Heart right ventricle (tissue), 16 donors: Measurements from ENCODE around the gene JUND. TPM values are rescaled to one million over a fixed set of nuclear protein-coding genes. Genes with fewer than 3 reads are reported as not detected.

Experiments used
- ATAC-seq, 8 donors: fragments of 200-7000 bp; cut with Tn5 transposase; one replicate each; pipeline ENCODE4 v1.9.1; 2020; ENCODE audit warnings: mild to moderate bottlenecking in 8 of 8, moderate library complexity in 8 of 8, moderate number of reproducible peaks in 1 of 8
- DNase-seq, 2 donors: peaks; one replicate each; pipeline ENCODE4 v3.0.0-alpha.2; 2020
- H3K27ac ChIP-seq, 10 donors: fragments of 200-600 bp; sonication (generic) in 2 of 10; one replicate each; pipeline versions ENCODE4 v1.5.0 to v1.8.0; 2020 to 2022; ENCODE audit warnings: mild to moderate bottlenecking in 3 of 10
- H3K27me3 ChIP-seq, 7 donors: fragments of 200-600 bp; one replicate each; pipeline ENCODE4 v1.8.0; 2021 to 2022; ENCODE audit warnings: mild to moderate bottlenecking in 2 of 7
- H3K36me3 ChIP-seq, 9 donors: fragments of 200-600 bp; sonication (generic) in 1 of 9; one replicate each; pipeline versions ENCODE4 v1.5.0 to v1.8.0; 2020 to 2022; ENCODE audit warnings: mild to moderate bottlenecking in 2 of 9
- H3K4me1 ChIP-seq, 9 donors: fragments of 200-600 bp; sonication (generic) in 1 of 9; one replicate each; pipeline versions ENCODE4 v1.5.0 to v1.8.0; 2020 to 2022; ENCODE audit warnings: mild to moderate bottlenecking in 4 of 9
- H3K4me3 ChIP-seq, 10 donors: fragments of 200-600 bp; sonication (generic) in 2 of 10; one replicate each; pipeline versions ENCODE4 v1.5.0 to v1.8.0; 2020 to 2022; ENCODE audit warnings: mild to moderate bottlenecking in 7 of 10, moderate library complexity in 2 of 10
- H3K9me3 ChIP-seq, 11 donors: fragments of 200-600 bp in 10 of 11; sonication (generic) in 2 of 11; one replicate each; pipeline versions ENCODE4 v1.5.0 to v1.8.0; 2013 to 2022; ENCODE audit warnings: mild to moderate bottlenecking in 2 of 11, control low read depth in 1 of 11, moderate library complexity in 1 of 11
- WGBS, 2 donors: extraction: QIAGEN DNeasy Blood & Tissue Kit; methylation state at CpG; one replicate each; pipeline ENCODE4 v1.1.7; 2013; ENCODE audit warnings: inconsistent platforms in 1 of 2; 5-methylcytosine and 5-hydroxymethylcytosine counted together
- intact Hi-C, 10 donors: fragments of 100-400 bp; cut with DNase I; formaldehyde crosslinking; loops; one replicate each; pipeline versions ENCODE4 v1.11.1 to v1.14.2; 2022
- polyA plus RNA-seq, 2 donors: library from polyadenylated mRNA; stranded (reverse); fragments of 200-250 nt; gene quantifications; one replicate each; pipeline ENCODE4 v1.2.3, GENCODE V29; 2013
- total RNA-seq, 10 donors: library from RNA; stranded (reverse); fragmentation: NEBNext Ultra II Directional in 3 of 10; extraction: Animal tissue kit (Norgen Biotek cat#: 25700) in 3 of 10; gene quantifications; one replicate each; pipeline versions ENCODE4 v1.2.1 to v1.2.4, GENCODE V29; 2021 to 2023
- TF ChIP-seq, protein P1 (sequence below), 9 donors: fragments of 200-600 bp; sonication (generic) in 2 of 9; IDR thresholded peaks; one replicate each; pipeline versions ENCODE4 v1.5.0 to v1.8.0; 2021 to 2022; ENCODE audit warnings: antibody characterized with exemption in 9 of 9, mild to moderate bottlenecking in 5 of 9, moderate library complexity in 1 of 9
- donor health status: Arrhythmogenic right ventricular cardiomyopathy.
- donor health status: ischemic (EF 13 %, LVEDD 7.1; RV severe dilation, severe dysfunction).
- donor health status: healthy with polysubstance abuse.
- donor health status: DM: no; HTN: yes; CAD: no.
- donor health status: DM: no; HTN: no; CAD: no.
- donor health status: ischemic (EF 25% LVEDD 6.9; RV normal size, moderate dysfunction).
- donor health status: ischemic (EF 25% LVEDD 5.7; RV mildly dilated, moderate dysfunction).
- donor health status: healthy.
- donor health status: DM: yes; HTN: yes; CAD: no.
- donor health status: Ischemic cardiomyopathy.
- donor health status: ischemic (EF 35%, LVEDD 5.7; RV mildly dilated, moderate dysfunction).
- donor health status: nonischemic (EF 11% LVEDD 7.7; RV severe dilation, severe dysfunction).
- donor health status: DM: yes; HTN: yes; CAD: no.
- donor health status: PGD.
- donor health status: ischemic (EF 29% LVEDD 5.4; RV normal size, mild dysfunction).
- donor health status: nonischemic (EF 23%, LVEDD 6.1; RV moderate dilation, normal function).

The JUND gene
- total and polyA plus RNA-seq, 12 donors, result 93.7 to 278 (median 133) TPM

DNA sequence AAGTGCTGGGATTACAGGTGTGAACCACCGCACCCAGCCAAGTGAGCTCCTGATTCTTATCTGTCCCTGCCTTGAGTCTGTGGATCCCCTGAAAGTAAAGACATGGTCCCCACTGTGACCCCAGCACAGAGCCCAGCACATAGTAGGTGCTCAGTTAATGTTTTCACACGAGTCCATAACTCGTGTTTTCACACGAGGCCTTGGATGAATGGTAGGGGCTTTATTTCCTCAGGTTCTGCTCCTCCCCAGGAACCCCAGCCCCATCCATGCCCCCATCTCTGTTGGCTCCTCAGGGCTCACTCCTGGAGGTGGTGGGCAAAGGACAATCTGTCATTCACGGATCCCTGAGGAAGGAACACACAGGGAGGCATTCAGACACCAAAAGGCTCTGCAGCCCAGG, 31.6 kb downstream of the JUND start:
- H3K27ac ChIP-seq, result no peak overlapping the region
- TF ChIP-seq, protein P1, sequence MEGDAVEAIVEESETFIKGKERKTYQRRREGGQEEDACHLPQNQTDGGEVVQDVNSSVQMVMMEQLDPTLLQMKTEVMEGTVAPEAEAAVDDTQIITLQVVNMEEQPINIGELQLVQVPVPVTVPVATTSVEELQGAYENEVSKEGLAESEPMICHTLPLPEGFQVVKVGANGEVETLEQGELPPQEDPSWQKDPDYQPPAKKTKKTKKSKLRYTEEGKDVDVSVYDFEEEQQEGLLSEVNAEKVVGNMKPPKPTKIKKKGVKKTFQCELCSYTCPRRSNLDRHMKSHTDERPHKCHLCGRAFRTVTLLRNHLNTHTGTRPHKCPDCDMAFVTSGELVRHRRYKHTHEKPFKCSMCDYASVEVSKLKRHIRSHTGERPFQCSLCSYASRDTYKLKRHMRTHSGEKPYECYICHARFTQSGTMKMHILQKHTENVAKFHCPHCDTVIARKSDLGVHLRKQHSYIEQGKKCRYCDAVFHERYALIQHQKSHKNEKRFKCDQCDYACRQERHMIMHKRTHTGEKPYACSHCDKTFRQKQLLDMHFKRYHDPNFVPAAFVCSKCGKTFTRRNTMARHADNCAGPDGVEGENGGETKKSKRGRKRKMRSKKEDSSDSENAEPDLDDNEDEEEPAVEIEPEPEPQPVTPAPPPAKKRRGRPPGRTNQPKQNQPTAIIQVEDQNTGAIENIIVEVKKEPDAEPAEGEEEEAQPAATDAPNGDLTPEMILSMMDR (IDR thresholded peaks at IDR 0.05), result no peak
- H3K9me3 ChIP-seq, result peaks cover 0 to 10% (median 0%) of the 10 kb centered on the region in 11 donors
- DNase-seq (no peak), ATAC-seq (no peak)
- H3K27me3 ChIP-seq, result peaks cover 0 to 9% (median 5%) of the 10 kb centered on the region in 7 donors
- intact Hi-C loops, result loop anchor here (2.0 to 10.0 kb wide), 9 partner anchors 38 to 243 kb away; partner anchors contain the start of genes MPV17L2 (in 2 of the 10), ARRDC2 (in 1 of the 10) and RAB3A (in 1 of the 10)
- H3K4me1 ChIP-seq, result peaks cover 0 to 10% (median 0%) of the 10 kb centered on the region in 9 donors
- no peaks in the 10 kb centered on the region for H3K36me3 ChIP-seq
- 89 to 94% methylated on average over 5 of the region's 5 CpGs for WGBS, 2 donors
- H3K4me3 ChIP-seq, result no peak overlapping the region

DNA sequence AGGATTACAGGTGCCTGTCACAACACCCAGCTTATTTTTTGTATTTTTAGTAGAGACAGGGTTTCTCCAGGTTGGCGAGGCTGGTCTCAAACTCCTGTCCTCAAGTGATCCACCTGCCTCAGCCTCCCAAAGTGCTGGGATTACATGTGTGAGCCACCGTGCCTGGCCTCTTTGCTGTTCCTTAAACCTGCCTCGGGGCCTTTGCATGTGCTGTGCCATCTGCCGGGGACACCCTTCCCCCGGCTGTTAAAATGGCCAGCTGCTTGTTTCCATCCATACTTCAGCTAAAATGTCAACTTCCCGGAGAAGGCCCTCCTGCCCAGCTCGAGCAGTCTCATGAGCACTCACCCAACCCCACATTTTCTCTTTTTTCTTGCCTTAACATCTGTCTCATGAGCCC, 36.1 kb downstream of the JUND start:
- Histone ChIP-seq H3K9me3 (peaks cover 0 to 5% (median 0%) of the 10 kb centered on the region in 11 donors), H3K4me1 (peaks cover 0 to 3% (median 0%) of the 10 kb centered on the region in 9 donors), H3K27ac (no peak overlapping the region), H3K36me3 (no peaks in the 10 kb centered on the region), H3K4me3 (no peak overlapping the region), H3K27me3 (peaks cover 0 to 4% (median 0%) of the 10 kb centered on the region in 7 donors)
- intact Hi-C loops, result loop anchor here in 2 of 10 donors (5.0 kb wide), 1 partner anchor 33 kb away; no protein-coding TSS in a partner anchor
- WGBS, 2 donors, result 72 to 74% methylated on average over 7 of the region's 7 CpGs
- ATAC-seq (no peak), DNase-seq (no peak)
- TF ChIP-seq, protein P1 (IDR thresholded peaks at IDR 0.05), result no peak

DNA sequence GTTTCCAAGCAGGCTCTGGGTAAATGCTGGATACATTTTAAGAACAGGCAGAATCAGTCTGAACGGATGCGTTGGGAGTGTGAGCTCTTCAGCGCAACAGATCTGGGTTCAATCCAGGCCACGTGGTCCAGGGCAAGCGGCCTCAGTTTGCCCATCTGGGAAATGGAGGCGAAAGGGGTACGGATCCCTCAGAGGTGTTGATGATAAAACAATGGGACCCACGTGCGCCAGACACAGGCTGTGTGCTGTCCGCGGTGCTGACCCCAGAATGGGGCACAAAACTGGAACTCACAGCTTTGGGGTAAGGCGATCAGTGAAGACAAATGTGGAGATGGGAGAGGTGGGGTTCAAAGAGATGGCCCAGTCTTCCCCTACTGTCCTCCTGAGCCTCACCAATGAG, 42.1 kb downstream of the JUND start:
- intact Hi-C loops, result no loop called here
- peaks cover 0 to 33% (median 21%) of the 10 kb centered on the region in 7 donors for H3K27me3 ChIP-seq

DNA sequence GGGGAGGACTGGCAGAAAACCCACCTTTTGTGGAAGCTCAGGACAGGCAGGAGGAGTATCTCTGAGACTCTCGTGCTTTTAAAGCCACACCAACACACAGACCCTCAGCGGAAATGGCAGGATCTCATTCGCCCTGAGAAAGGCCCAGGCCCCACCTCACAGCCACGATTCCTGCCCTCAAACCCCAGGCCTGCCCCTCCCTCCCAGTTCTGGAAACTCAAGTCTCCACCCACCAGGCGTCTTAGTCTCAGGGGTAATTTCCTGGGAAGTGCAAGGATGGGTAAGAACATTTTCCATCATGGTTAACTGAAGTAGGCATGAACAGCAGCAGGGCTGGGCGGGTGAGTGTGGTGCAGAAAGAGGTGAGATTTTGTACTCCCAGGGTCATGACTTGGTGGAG, 47.2 kb downstream of the JUND start:
- H3K9me3 ChIP-seq, result peaks cover 0 to 13% (median 6%) of the 10 kb centered on the region in 11 donors
- peaks cover 0 to 17% (median 4%) of the 10 kb centered on the region in 9 donors for H3K4me1 ChIP-seq
- no peak for DNase-seq
- no peaks in the 10 kb centered on the region for H3K36me3 ChIP-seq
- no peak for ATAC-seq
- no peak overlapping the region for H3K4me3 ChIP-seq
- intact Hi-C loops, result no loop called here
- peaks cover 4 to 65% (median 60%) of the 10 kb centered on the region in 7 donors for H3K27me3 ChIP-seq
- 31 to 35% methylated on average over 6 of the region's 6 CpGs for WGBS, 2 donors
- TF ChIP-seq, protein P1 (IDR thresholded peaks at IDR 0.05), result no peak
- no peak overlapping the region for H3K27ac ChIP-seq

More for the DNA sequence above, 42.1 kb downstream of the JUND start:
- 30 to 32% methylated on average over 12 of the region's 12 CpGs for WGBS, 2 donors
- Histone ChIP-seq H3K36me3 (no peaks in the 10 kb centered on the region), H3K4me1 (no peaks in the 10 kb centered on the region), H3K9me3 (no peaks in the 10 kb centered on the region), H3K4me3 (no peak overlapping the region), H3K27ac (no peak overlapping the region)
- peak in 1 of 8 donors; percentile 16 for ATAC-seq
- TF ChIP-seq, protein P1 (IDR thresholded peaks at IDR 0.05), result no peak
- DNase-seq, result no peak
